Astrocyte of the cerebellum (primary cell): ENCODE data around the gene GEMIN2.
"Not testable (repeated sequence)": the region's sequence is repeated elsewhere in the genome, so short reads cannot be mapped to it uniquely, and the experiment has no call there.

Experiments used
- DNase-seq: peaks from one replicate; pipeline ENCODE4 v3.0.0-alpha.2; 2011; ENCODE audit warnings: low read depth
- H3K4me3 ChIP-seq: 2 replicates; pipeline ENCODE4 v1.5.1; 2011; ENCODE audit warnings: mild to moderate bottlenecking, low read depth, low read length, moderate library complexity
- in situ Hi-C: cut with HindIII; loops from 2 replicates; pipeline ENCODE4 v1.10.0; 2017; ENCODE audit warnings: low sequenced_read_pairs
- TF ChIP-seq, protein P1 (sequence below): IDR thresholded peaks from 2 replicates; pipeline ENCODE4 v1.5.1; 2012; ENCODE audit warnings: low read length, low read depth, moderate library complexity, mild to moderate bottlenecking; ENCODE audit errors: missing control alignments

Gene GEMIN2

GRCh38 chr14:39113685-39114072 is 444 bp upstream of the GEMIN2 start:
- H3K4me3 ChIP-seq = peak overlapping the region; percentile 56
- TF ChIP-seq, protein P1, sequence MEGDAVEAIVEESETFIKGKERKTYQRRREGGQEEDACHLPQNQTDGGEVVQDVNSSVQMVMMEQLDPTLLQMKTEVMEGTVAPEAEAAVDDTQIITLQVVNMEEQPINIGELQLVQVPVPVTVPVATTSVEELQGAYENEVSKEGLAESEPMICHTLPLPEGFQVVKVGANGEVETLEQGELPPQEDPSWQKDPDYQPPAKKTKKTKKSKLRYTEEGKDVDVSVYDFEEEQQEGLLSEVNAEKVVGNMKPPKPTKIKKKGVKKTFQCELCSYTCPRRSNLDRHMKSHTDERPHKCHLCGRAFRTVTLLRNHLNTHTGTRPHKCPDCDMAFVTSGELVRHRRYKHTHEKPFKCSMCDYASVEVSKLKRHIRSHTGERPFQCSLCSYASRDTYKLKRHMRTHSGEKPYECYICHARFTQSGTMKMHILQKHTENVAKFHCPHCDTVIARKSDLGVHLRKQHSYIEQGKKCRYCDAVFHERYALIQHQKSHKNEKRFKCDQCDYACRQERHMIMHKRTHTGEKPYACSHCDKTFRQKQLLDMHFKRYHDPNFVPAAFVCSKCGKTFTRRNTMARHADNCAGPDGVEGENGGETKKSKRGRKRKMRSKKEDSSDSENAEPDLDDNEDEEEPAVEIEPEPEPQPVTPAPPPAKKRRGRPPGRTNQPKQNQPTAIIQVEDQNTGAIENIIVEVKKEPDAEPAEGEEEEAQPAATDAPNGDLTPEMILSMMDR = no peak
- no peak for DNase-seq
- in situ Hi-C loops = no loop called here

GRCh38 chr14:39122330-39123138 is 8.4 kb downstream of the GEMIN2 start:
- in situ Hi-C loops = no loop called here
- TF ChIP-seq, protein P1 = no peak
- no peak for DNase-seq
- no peak overlapping the region for H3K4me3 ChIP-seq

DNA sequence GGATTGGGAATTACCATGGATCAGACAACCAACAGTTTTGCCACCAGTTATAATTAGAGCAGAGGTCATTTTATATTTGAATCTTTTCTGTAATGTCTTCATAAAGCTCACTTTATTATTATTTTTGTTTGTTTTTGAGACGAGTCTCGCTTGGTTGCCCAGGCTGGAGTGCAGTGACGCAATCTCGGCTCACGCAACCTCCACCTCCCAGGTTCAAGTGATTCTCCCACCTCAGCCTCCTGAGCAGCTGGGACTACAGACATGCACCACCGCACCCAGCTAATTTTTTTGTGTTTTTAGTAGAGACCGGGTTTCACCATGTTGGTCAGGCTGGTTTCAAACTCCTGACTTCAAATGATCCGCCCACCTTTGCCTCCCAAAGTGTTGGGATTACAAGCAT is 23.7 kb downstream of the GEMIN2 start:
- DNase-seq, H3K4me3 ChIP-seq, in situ Hi-C loops: not testable (repeated sequence)

- in situ Hi-C loops = no loop called here
- TF ChIP-seq, protein P1 = no peak
- no peak for DNase-seq
- no peak overlapping the region for H3K4me3 ChIP-seq
These were observed 24.3 kb downstream of the GEMIN2 start for GRCh38 chr14:39138440-39138839.

DNA sequence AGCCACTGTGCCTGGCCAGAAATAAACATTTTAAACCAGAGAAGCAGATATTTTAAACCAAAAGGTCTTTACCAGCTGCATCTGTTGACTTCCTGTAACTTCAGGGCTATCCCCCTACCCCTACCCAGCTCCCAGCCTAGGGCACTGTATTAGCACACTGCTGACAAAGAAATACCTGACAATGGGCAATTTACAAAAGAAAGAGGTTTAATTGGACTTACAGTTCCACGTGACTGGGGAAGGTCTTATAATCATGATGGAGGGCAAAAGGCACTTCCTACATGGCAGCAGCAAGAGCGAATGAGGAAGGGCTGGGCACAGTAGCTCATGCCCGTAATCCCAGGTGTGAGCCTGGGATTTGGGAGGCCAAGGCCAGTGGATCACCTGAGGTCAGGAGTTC is 26.0 kb downstream of the GEMIN2 start:
- TF ChIP-seq, protein P1 = no peak
- H3K4me3 ChIP-seq = no peak overlapping the region
- no peak for DNase-seq
- in situ Hi-C loops = no loop called here

DNA sequence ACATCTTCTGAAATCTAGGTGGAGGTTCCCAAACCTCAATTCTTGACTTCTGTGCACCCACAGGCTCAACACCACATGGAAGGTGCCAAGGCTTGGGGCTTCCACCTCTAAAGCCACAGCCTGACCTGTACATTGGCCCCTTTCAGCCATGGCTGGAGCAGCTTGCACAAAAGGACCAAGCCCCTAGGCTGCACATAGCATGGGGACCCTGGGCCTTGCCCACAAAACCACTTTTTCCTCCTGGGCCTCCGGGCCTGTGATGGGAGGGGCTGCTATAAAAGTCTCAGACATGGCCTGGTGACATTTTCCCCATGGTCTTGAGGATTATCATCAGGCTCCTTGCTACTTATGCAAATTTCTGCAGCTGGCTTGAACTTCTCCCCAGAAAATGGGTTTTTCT is 27.5 kb downstream of the GEMIN2 start:
- in situ Hi-C loops = not testable (repeated sequence)

GRCh38 chr14:39143226-39143625 is 29.1 kb downstream of the GEMIN2 start:
- in situ Hi-C loops, DNase-seq, H3K4me3 ChIP-seq: not testable (repeated sequence)

More for the DNA sequence above, 27.5 kb downstream of the GEMIN2 start:
- H3K4me3 ChIP-seq, DNase-seq: not testable (repeated sequence)

DNA sequence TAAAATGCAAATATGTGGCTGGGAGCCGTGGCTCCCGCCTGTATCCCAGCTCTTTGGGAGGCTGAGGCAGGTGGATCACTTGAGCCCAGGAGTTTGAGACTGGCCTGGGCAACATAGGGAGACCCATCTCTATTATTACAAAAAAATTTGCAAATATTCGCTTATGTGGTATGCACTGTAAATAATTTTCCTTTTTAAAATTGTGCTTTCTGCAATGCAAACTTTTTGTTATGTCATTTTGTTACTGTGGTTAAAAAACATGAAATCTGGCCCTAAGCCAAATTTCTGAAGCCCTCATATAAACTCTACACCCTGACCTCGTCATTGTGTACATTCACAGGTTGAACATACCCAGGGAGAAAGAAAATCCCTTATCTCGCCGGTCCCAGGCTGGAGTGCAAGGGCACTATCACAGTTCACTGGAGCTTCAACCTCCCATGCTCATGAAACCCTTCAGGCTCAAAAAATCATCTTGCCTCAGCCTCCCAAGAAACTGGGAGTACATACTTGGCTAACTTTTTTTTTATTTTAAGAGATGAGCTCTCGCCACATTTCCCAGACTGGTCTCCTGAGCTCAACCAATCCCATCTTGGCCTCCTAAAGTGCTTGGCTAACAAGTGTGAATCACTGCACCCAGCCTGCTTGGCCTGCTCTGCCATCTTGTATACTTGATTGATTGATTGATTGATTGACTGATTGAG is 31.3 kb downstream of the GEMIN2 start:
- TF ChIP-seq, protein P1 = no peak

More for the DNA sequence above, 31.3 kb downstream of the GEMIN2 start:
- no peak for DNase-seq
- in situ Hi-C loops = no loop called here
- no peak overlapping the region for H3K4me3 ChIP-seq
